ENCODE data around the gene HS1BP3. TPM values are rescaled to one million over a fixed set of nuclear protein-coding genes. Genes with fewer than 3 reads are reported as not detected.
A peak's percentile ranks its signal among the peaks of the same experiment; 100 is the strongest.

The HS1BP3 gene
- total RNA-seq, 1 donor, result 25.9 TPM

DNA sequence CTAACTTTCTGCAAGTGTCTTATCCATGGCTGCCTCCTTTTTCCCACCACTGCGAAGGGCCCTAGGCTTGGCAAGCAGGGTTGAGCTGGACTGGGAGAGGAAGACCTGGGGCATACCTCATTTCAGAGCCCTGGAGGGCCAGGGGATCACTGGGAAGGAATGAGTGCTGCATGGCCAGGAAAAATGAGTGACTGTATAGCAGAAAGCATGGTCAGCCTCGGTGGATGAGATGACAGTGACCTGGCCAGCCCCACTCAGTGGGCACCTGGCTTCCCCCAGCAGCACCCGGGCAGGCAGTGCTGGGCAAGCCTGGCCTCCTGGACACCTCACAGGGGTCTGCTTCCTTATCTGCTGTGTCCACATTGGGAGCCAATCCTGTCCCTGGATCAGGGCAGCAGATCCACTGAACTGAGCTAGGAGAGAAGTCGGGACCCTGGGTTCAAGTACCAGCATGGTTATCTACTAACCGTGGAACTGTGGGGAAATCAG, 76.4 kb downstream of the HS1BP3 start:
- no peak overlapping the region for H3K4me3 ChIP-seq (ENCODE audit: low read depth, low read length)
- no peak for TF ChIP-seq CTCF (IDR thresholded peaks at IDR 0.05; ENCODE audit: insufficient read depth, low read depth, low read length)
- no peak for DNase-seq (ENCODE audit: low read depth)

DNA sequence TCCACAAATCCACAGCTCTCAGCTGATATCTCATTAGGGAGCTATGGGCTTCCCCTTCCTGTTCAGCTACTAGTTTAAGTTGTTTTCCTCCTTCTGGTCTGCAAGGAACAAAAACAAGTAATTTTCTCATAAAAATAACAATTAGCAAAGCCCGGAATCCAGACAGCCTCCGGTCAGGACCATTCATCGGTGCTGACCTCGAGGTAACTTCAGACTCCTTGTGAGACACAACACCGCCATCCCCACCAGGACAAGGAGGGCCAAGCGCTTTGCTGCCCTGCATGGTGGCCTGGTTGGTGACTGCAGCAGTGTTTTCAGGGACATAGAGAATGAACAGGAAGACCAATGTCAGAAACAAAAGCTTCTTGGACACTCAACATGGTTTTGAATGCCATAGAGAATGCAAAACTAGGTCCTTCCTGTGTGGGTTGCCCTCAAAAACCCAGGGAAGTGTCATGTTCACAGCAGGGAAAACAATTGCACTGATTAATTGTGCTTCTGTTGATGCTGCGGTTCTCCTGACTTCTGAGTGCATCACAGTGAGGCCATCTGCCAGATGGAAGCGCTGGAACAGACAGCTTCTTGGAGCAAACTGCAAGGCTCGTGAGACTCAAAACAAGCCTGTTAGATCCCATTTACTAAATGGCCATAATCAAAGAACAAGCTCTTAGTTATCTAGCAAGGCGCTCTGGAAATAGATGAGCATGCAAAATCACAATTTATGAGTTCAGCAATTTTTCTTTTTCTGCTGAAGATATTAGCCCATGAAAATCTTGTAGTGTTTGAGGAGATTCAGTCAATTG, 77.1 kb downstream of the HS1BP3 start:
- TF ChIP-seq CTCF (IDR thresholded peaks at IDR 0.05; ENCODE audit: insufficient read depth, low read depth, low read length), result no peak
- no peak overlapping the region for H3K4me3 ChIP-seq (ENCODE audit: low read depth, low read length)
- DNase-seq (ENCODE audit: low read depth), result peak; percentile 92

DNA sequence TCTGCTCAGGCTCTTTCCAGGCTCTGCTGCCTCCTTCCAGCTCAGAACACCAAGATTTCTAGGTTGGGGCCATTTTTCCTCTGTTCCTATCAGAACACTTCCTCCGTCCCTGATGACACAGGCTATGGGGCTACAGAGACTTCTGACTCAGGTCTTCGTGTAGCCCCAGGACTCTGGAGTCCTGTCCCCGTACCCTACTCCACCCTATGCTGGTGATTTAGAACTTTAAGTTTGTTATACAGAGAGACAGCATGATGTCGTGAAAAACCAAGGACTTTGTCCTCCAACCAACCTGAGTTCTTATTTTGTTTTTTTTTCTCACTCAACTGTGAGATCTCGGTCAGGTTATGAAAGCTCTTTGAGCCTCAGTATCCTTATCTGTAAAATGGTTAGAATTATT, 78.7 kb downstream of the HS1BP3 start:
- no peak overlapping the region for H3K4me3 ChIP-seq (ENCODE audit: low read depth, low read length)
- DNase-seq (ENCODE audit: low read depth), result no peak
- no peak for TF ChIP-seq CTCF (IDR thresholded peaks at IDR 0.05; ENCODE audit: insufficient read depth, low read depth, low read length)

GRCh38 chr2:20571644-20572215, 79.2 kb downstream of the HS1BP3 start:
- no peak for DNase-seq (ENCODE audit: low read depth)
- H3K4me3 ChIP-seq (ENCODE audit: low read depth, low read length), result no peak overlapping the region
- TF ChIP-seq CTCF (IDR thresholded peaks at IDR 0.05; ENCODE audit: insufficient read depth, low read depth, low read length), result no peak

DNA sequence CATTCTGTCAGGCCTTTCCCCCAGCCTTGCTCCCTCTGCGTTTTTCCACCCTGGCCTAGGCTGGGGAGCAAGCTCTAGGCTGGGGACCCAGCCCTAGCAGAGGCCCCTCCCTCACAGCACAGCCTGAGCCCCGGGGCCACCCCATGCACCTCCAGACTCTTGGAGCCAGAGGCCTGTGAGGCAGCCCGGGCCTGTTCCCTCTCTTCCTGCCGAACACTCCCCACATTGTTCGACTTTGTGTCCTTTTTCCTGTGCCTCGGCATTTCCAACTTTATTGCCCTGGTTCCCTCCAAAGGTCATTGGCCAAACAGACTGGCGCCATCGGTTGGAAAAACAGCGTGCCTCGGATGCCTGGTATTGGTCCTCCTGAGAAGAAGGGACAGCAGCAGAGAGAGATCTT, 79.7 kb downstream of the HS1BP3 start:
- no peak for DNase-seq (ENCODE audit: low read depth)
- no peak for TF ChIP-seq CTCF (IDR thresholded peaks at IDR 0.05; ENCODE audit: insufficient read depth, low read depth, low read length)
- no peak overlapping the region for H3K4me3 ChIP-seq (ENCODE audit: low read depth, low read length)

- DNase-seq (ENCODE audit: low read depth), result no peak
- H3K4me3 ChIP-seq (ENCODE audit: low read depth, low read length), result no peak overlapping the region
- TF ChIP-seq CTCF (IDR thresholded peaks at IDR 0.05; ENCODE audit: insufficient read depth, low read depth, low read length), result no peak
Measured at GRCh38 chr2:20570249-20570648, 80.6 kb downstream of the HS1BP3 start.
